CD4-positive, alpha-beta T cell treated with Interleukin-4 for 4 hours (primary cell): ENCODE data around the gene ASPG.

Experiments used
- DNase-seq: peaks from one replicate; pipeline ENCODE4 v3.0.0-alpha.2; 2020

The ASPG gene

DNA sequence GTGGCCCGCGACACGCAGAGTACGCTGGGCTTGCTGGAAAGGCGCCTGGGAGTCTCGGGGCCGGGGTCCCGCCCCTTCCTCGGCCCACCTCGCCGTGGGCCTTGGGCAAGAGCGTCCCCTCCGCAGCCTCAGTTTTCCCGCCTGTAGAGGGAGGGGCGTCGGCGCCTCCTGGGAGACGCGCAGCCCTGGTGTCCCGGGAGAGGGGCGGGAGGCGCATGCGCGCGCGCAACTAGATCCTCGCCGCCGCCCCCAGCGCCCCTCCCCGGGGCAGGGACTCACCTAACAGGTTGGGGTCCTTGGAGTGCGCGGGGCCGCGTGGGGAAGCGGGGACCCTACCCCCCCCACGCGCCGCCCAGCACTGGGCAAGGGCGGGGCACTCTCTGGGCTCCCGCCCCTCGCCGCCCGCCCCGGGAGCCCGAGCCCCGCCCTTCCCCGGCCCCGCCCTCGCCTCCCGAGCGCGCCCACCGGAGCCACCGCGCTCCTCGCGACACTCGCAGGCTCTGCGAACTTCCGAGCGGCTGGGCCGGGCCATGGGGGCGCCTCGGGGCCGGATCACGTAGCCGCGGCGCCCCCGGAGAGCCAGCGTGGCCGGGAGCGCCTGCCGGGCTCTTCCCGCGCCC is 52.7 kb downstream of the ASPG start, which contains the start of gene KIF26A:
Gene KIF26A (plus strand): TSS at position 490 of the 620 bp plus-strand sequence. CDS start 136 bp downstream, outside the sequence.
- DNase-seq: no peak

DNA sequence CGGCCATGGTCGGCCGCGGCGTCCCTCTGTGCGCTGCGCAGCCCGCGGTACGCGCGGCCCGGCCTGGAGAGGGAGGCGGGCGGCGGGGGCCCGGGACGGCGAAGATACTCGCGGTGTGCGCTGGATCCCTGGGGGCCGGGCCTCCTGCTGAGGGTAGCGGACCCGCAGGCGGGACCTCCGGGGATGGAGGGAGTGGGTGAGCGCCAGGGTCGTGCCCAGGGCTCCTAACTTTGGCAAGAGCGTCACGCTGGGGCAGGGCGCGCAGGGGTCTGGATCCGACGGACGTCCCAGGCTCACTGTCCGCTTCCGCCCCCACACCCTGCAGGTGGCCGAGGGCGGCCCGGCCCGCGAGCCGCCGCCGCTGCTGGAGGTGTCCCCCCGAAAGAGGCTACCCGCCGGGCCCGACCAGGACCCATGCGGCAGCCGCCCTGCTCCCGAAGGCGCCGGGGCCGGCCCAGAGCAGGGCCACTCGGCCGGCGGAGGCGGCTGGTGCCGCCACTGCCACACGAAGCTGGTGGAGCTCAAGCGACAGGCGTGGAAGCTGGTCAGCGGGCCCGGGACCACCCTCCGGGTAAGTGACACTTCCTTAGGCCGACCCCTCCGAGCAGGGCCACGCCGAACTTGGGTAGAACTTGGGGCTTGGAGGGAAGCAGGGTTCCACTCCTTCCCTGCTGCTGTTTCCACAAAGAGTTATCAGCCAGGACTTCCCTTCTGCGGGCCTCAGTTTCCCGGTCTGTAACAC is 53.4 kb downstream of the ASPG start:
- no peak for DNase-seq

DNA sequence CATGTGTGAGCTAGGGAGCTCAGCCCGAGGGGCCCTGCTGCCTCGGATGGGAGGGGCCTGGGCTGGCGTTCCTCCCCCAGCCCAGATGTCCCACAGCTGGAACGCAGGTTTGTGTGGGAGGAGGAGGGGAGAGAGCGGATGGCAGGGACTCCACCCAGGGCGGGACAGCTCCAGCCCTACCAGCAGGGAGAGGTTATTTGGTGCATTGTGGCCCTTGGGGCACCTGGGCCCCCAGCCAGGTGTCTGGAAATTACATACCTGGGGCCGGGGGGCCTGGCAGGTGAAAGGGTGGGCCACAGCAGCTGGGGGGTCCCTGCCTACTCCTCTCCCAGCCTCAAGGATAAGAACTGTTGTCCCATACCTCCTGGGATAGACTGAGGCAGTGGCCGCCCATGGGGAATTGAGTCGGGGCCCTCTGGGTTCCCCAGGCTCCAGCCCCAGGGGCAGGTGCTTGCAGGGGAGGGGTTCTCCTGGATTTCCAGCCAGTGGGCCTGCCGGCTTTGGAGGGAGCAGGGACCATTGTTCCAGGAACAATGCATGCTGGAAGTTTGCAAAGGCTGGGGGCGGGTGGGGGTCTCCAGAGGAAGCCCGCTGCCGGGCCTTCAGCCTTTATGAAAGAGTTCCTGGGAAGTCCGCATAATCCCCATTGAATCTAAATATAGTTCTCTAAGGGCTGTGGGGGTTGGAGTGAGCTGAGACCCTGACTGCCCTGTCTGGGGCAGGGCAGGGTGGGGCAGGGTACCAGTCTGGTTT is 54.1 kb downstream of the ASPG start:
- DNase-seq: no peak

DNA sequence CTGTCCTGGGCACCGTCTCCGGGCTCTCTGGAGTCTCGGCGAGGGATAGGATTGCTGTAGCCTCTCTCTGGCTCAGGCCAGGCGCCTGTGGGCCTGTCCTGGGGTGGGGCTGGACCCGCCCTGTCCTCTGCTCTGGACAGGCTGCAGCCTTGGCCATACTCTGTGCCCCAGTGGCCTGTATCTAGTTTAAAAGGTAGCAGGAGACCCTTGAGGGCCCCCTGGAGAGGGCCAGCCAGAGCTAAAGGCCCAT is 54.6 kb downstream of the ASPG start:
- no peak for DNase-seq

DNA sequence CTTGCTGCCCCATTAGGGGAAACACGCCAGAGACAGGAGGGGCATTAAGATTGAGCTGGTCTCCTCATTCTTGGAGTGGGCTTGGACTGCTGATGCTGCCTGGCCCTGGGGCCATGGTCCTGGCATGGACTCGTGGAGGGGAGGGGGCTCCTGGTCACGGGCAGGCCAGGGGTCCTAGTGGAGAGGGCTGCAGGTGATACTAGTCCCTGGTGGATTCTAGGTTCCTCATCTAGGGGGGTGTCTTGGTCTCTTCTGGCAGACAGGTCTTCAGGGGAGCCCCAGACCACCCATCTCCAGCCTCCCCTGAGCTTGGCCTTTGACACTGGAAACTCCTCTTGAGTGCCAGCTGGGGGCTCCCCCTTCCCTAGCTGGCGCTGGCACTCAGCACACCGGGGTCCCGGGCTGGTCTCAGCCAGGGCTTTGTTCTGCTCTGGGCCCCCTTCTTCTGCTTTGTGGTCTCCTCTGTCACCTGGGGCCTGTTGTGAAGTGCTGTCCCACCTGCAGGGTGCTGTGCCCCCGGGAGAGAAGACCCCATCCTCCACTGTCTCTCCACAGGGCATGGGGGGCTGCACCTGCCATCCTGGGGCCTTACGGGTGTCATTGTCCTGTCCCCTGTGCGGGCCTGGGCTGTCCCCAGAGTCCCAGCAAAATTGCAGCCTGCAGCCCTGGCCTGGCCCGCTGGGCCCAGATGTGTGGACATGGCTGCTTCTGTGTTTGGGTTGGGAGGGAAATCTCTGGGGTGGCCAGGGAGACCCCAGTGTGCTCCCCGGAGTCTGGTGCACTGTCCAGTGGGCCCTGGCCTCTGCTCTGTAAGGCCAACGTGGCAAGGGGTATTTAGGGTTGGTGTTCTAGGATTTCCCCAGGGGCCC is 55.2 kb downstream of the ASPG start:
- DNase-seq: no peak

DNA sequence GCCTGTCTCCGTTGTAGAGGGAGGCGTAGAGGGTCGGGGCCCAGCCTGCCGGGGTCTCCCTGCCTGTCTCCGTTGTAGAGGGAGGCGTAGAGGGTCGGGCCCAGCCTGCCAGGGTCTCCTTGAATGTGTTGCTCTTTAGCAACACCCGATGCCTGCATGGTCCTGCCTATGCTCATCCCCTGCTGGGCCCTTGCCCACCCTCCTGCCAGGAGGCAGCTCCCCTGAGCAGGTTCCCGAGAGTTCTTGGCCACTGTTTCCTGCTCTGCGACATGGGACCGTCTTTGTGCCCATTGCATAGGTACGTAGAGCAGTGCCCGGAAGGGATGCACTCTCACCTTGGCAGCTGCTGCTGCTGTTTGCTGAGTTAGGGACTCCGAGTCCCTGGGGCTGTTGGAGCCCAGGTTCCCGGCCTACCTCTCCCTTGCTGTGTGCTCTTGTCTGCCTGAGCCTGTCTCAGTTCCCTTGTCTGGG is 56.2 kb downstream of the ASPG start:
- DNase-seq: no peak

DNA sequence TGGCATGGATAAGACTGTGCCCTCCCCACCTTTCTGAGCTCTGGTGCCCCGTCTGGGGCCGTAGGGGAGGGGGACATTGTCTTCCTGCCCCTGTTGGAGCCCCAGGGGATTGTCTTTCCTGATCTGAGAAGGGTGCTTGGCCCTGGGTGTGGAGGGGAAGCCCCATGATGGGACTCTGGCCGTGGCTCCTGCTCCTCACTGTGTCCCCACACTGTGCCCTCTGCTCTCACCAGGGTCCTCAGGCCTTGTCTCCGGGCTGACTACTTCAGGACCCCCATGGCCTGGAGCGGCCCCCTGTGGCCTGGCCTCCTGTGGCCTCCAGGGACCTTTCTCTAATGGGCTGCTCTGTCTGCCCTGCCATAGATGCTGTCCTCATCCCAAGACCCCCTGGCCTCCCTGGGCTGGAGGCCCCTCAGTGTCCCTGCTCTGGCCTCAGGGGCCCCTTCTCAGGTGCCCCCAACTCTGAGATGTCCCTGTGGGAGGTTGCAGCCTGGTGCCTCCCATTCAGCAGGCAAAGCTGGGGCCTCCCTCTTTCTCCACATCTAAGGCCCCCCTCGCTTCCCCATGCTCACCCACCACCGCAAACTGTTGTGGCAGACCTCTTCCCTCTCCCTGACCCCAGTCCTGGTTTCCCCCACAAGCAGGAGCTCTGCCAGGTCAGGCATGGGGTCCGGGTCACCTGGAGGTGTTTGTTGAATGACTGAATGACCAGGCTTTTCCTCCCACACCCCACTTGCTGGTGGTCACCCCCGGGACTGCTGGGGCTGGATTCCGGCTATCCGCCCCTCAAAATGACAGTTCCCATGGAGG is 56.8 kb downstream of the ASPG start:
- DNase-seq: no peak

DNA sequence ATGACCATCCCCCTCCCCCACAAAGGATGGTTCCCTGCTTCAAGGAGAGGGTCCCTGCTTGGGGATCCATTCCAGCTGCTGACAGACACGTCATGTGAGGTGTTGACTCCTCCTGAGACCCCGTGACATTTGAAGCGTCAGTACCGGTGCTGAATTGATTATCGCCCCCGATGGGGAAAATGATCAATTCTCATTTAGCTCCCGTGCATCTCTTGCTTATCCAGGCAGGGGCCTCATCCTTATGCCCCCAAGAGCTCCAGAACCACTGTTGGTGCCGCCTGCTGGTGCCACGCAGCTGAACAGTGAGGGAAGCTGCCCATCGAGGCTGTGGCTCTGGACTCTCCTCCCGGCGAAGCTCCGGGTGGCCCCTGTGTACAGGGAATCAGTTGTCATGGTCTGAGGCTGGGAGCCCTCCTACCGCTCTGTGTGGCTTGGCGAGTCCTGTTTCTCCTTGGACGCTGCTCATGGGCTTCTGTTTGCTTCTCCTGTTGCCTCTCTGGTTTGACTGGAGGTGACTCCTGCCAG is 57.5 kb downstream of the ASPG start:
- no peak for DNase-seq

DNA sequence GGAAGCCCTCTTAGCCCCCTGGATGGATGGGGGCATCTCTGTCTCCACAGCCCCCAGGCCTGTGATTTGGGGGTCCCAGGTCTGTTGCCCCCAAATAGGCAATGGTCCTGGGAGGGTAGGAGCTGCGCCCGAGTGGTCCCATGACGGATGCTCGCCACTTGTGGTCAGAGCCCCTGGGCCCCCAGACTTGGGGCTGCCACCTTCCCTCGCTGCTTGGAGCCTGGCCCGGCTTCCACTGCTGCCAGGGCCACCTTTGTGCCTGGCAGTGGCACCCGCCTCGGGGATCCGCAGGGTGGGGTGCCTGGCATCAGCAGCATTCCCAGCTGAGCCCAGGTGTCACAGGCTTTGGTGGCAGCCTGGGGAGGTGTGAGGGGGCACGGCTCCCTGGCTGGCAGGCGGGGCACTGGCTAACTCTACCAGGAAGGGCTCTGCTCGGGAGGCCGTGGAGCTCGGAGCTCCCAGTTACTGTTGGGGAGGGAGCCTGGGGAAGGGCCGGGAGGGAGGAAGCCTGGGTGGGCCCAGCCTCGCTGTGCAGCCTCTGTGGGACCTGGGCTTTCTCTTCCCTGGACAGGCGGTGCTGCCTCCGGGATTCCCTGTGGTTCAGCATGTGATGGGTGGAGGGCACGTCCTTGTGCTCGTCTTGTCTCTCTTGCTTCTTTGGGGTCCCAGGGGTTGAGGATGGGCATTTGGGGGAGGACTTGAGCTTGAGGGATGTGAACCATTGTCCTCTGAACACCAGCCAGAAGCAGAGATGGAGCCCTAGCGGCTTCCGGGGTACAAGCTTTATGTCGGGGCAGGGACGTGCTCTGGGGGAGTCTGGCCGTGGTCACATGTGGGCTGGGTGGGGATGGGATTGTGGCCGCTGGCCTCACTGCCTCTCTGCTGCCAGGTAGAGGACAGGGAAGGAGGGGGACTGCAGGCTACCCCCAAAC is 58.3 kb downstream of the ASPG start:
- no peak for DNase-seq

DNA sequence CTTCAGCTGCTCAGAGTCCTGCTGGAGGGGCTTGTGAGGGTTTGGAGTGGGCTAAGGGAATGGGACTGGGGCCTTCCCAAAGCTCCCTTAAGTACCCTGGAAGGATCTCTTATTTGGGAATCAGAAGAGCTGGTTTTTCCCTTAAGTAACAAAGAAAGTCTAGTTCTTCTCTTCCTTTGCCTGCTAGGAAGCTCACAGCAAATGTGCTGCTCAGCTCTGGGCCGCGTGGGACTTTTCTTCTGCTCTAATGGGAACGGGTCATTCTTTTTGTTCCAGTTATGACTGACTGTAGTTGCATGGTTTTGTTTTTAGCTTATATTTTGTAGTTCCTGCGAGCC is 58.9 kb downstream of the ASPG start:
- DNase-seq: no peak

DNA sequence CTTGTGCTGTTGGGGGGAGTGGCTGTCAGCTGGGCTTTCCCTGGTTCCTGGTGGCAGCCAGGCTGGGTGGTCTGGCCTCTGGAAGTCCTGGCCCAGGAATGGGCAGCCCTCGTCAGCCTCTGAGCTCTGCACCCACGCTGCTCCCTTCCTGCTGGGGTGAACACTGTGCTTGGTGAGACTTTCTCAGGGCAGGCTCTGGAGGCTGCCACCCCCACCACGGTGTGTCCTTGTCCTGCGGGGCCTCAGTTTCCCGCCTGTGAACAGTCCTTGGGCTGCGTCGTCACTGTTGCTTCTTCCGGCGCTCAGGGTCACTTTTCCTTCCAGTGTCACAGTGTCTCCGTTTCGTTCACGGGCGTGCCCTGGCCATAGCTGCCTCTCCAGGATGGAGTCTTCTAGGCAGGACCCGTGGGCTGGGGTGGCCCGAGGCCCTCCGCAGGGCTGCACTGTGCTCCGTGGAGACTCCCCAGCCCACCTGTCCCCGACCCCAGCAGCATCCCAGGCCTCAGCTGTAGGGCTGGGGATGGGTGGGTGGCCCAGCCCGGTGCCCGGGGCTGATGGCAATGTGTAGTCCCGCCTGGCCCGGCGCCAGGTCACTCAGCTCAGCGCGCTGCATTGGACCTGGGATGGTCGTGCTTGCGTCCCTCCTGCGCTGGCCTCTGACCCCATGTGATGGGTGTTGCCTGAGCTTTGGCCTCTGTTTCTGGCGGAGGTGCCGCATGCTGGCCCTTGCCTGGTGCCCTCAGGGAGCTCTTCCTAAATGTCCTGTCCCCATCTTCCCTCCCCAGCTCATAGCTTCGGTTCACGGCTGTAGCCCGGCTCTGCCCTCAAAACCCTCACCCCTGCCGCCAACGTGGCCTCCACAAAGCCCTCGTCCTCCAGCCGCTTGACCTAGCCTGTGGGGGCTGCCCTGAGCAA is 59.7 kb downstream of the ASPG start:
- DNase-seq: no peak

DNA sequence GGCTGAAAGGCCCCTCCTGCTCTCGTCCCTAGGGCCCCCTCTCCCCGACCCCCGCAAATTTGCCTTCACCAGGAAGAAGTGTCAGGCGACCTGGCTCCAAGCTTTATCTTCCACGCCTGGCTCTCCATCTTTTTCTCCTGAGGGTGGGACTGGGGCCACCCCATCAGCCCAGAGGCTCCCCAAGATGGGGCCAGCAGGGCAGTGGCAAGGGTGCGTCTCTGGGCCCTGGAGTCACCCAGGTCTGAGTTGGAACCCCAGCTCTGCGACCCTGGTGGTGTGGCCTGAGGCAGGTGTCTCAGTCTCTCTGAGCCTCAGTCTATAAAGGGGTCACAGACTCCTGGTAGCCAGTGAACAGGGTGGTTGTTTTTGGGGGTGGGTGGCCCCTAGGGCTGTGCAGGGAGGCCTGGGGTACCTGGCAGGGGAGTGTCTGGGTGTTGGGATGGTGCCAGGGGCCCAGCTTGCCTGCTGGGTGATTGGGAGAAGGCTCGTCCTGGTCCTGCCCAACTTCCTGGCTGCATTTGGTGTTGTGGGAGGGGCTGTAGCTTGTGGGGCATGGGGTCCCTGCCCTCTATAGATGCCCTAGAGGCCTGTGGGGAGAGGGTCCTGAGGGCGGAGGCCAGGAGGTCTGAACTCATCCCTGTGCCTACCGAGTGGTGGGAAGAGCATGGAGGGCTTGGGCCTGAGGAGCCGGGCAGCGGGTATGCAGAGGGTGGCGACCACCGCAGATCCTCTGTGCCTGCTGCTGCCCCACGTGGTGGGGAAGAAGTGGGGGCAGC is 60.5 kb downstream of the ASPG start:
- DNase-seq: no peak

DNA sequence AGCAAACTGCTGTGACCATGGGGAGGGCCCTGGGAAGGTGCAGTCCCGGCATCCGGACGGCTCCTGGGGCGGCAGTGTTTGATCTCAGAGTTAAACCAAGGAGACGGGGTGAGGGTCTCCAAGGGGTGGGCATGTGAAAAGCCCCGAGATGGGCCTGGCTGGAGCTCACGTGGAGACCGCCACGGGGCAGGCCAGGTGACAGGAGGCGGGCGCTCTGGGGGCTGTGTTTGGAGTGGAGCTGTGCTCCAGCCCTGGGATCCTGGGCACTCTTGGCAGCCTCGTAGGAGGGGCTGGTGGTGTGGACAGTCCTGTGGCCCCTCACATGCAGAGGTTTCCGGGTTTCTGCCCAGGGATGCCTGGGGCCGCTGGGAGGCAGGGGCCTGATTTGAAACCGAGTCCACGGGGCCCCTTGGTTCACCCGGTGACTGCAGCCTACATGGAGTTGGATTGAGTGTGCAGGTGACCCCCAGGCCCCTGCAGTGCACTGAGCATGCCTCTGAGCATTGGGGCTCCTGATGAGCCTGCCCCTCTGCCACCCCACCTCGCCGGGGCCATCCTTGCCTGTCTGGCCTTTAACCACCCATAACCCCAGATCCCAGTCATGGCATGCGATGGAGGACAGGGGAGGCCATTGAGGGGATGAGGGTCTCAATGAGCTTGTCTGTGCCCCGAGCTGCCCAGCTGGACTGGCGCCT is 61.3 kb downstream of the ASPG start:
- no peak for DNase-seq

DNA sequence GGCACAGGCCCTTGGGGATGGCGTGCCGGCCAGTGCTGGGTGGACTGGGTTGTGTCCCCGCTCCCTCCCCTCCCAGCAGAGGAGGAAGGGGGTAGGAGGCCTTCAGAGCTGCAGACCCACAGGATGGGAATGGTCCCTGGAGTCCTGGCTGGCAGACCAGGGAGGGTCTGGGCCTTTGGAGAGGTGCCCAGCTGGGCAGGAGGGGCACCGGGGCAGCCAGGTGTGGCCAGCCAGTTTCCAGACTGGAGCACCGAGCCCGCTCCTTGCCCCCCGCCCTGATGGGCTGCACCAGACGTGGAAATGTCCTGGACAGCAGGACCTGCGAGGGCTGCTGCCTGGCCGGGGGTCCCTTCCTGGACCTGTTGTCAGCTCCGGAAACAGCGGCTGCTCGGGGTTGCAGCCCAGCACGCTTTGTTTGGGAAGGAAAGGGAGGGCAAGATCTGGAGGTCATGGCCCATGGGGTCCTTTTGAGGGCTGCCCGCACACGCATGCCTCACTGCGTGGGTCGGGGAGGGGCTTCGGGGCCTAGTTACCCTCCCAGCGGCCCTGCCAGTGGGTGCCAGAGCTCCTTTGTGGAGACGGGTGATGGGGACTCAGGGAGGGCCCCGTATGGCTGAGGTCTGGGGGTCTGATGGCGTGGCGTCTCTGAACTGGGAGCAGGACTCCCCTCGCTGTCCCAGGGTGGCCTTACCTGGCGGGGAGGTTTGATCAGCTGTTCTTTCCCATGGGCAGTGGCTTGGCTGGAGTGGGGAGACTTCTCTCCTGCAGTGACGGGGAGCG is 62.0 kb downstream of the ASPG start:
- DNase-seq: no peak

DNA sequence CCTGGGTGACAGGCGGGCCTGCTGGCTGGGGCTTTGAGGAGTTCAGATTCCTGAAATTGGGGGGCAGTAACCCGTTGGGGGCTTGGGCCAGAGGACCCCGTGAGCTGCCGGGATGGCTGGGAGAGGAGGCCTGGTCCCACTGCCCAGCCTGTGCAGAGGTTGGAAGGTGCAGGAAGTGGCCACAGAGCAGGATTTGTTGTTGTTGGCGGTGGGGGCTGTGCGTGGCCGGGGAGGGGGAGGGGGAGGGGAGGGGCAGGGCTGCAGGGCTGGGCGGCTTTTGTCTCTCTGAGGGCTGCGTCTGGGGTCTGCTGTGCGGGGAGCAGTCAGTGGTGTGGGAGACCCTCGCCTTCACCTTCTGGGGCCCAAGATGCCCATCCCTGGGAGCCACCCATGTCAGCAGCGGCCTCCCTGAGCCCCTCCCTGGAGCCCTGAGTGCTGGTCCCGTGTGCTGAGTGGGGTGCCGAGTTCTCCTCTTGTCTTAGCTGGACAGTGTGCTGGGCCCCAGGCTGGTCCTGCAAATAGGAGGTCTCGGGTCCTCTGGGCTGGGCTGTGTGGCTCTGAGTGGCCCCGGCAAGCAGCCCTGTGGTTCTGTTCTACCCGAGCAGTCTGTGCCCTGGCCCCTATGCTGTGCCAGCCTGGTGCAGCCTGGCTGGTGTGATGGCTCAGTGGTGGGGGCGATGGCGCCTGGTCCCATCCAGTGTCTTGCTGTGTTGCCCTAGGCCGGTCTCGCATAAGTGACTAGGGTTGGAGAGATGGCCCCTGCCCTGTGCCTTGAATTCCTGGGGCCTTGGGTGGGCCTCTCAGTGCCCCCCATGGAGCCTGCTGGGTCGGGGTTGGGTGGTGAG is 63.2 kb downstream of the ASPG start:
- DNase-seq: no peak

DNA sequence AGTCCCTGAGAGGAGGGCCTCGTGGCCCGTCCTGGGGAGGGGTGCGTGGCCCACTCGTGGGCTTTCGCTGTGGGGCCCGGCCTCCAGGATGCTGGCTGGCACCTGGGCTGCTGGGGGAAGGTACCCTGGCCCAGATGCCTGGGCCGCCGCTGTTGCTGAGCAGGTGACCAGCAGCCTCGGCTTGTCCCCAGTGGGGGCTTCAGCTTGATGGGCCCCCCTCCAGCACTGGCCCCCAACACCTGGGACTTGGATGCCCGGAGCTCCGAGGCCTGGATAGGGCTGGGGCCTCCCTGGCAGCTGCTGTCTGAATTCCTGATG is 63.7 kb downstream of the ASPG start:
- DNase-seq: no peak

DNA sequence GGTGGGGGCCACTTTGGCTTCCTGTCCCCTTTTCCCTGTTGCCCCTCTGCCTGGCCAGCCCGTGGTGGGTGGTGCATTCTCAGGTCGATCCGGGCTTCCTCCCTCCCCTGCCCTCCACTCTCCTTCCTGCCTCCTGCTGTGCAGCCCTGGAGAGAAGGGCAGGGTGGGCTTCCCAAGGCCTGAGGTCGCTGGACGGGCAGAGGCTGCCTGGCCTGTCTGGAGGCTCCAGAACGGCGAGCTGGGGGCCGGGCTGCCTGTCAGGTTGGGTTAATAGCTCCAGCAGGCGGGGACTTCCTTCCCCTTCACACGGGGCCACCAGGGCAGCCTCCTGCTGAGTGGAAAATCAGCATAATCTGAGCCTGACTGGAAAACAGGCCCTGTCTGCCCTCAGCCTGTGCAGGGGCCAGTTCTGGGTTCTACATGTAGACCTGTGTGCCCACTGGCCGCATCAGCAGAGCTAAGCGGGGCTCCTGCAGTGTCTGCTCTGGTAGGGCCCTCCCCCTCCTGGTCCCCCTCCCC is 64.2 kb downstream of the ASPG start:
- no peak for DNase-seq
